AG10803 (cell line): ENCODE results near the gene PIEZO1.

Source experiments
- DNase-seq: peaks from one replicate; pipeline ENCODE4 v3.0.0; 2010; ENCODE audit warnings: low read depth
- H3K4me3 ChIP-seq: 2 replicates; pipeline ENCODE4 v1.5.1; 2011; ENCODE audit warnings: mild to moderate bottlenecking, low read length, control low read depth
- CTCF ChIP-seq: conservative IDR thresholded peaks from 2 replicates; pipeline ENCODE4 v1.5.1; 2011; ENCODE audit warnings: mild to moderate bottlenecking, low read length, control low read depth, inconsistent platforms

The PIEZO1 gene

GRCh38 chr16:88799569-88800276, 14.7 kb upstream of the PIEZO1 start:
- no peak overlapping the region for H3K4me3 ChIP-seq
- DNase-seq: no peak
- no peak for TF ChIP-seq CTCF

DNA sequence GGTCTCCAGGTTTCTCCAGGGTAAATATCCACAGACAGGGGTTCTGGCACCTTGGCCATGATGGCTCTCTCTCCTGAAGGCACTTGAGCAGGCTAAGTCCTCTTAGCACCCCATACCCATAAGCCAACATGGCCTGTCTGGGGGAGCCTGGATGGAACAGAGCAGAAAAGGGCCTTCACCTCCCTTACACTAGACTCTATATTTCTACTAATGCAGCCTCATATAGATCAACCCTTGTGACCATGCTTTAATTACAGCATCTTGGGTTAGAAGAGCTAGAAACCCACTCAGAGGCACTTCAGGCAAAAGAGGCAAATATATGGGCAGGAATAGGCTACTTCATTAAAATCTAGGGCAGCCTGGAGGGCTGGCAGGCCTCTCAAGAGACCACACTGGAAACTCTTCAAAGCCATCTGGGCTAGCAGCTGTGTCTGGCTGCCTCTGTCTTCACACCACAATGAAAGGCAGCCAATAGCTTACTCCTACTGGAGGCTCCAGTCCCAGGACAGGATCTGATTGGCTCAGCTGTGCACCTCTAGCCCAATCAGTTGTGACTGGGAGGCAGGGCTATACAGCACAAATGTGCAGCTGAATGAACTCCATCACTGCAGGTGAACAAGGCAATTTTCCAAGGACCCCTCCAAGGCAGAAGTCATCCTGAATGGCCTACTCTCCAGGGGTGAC, 13.9 kb upstream of the PIEZO1 start:
- no peak for DNase-seq
- H3K4me3 ChIP-seq: no peak overlapping the region
- TF ChIP-seq CTCF: no peak

- no peak for TF ChIP-seq CTCF
- no peak overlapping the region for H3K4me3 ChIP-seq
- DNase-seq: no peak
Measured at GRCh38 chr16:88798073-88798472, 13.1 kb upstream of the PIEZO1 start.

- TF ChIP-seq CTCF: no peak
- H3K4me3 ChIP-seq: no peak overlapping the region
- DNase-seq: no peak
Measured at GRCh38 chr16:88796278-88796677, 11.3 kb upstream of the PIEZO1 start.

DNA sequence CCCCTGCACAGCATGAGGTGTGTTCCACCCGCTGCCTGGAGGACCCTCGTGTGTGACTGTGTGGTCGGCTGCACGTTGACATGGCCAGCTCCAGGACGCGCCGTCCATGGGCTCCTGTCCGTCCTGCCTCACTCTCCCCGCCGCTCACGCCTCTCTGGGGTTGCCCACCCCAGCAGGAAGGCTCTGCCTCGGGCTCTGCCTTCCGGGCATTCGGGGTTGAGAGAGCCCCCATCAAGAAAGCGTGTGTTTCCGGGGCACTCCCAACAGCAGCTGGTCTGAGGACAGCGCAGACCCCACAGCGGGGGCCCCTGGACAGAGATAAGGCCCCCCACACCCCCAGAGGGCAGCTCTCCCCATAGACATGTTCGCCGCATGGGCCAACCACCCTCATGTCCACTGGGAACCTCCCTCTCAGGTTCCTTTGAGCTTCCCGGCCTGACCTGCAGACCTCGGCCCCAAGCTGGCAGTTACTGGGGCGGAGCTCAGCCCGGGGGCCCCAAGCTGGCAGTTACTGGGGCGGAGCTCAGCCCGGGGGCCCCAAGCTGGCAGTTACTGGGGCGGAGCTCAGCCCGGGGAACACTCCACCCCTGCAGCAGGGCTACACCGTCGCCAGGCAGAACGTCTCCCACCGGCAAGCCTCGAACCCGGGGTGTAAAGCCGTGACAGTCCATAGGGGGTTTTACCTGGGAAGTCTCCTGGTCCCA, 8.4 kb upstream of the PIEZO1 start:
- no peak for TF ChIP-seq CTCF
- no peak overlapping the region for H3K4me3 ChIP-seq
- no peak for DNase-seq

DNA sequence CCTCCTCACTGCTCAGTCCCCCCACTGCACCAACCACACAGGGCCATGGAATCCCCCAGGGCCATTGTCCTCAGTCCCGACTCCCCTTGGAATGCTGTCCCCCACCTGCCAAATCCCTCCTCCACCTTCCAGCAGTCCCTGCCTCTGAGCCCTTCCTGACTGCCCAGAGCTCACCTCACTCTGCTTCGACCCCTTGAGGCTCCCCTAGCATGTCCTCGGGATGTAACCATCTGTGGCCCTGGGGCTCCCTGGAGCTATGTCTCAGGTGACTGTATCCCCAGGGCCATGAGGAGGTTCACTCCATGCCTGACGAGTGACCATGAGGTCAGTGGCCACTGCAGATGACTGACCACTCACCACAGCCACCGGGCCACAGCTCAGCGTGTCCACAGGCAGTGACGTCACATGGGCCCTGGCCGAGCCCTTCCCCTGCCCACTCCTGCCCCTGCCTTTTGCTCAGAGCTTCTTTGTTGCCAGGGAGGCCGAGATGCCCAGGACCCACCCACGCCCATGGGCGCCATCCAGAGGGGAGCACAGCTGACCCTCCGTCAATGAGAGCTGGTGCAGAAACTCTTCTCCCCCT, 7.7 kb upstream of the PIEZO1 start:
- no peak overlapping the region for H3K4me3 ChIP-seq
- DNase-seq: no peak
- TF ChIP-seq CTCF: no peak
